HL-60 (cell line): Measurements from ENCODE around the gene MEA1.

Experiments used
- DNase-seq, 2 experiments: peaks; one replicate each; pipeline ENCODE4 v3.0.0-alpha.2; 2010 to 2020; ENCODE audit warnings: low read depth in 1 of 2, low spot score in 1 of 2
- H3K27ac ChIP-seq: fragments of 250-450 bp; sonication (Bioruptor Pico); replicated peaks from 2 replicates; pipeline ENCODE4 v1.5.1; 2020; ENCODE audit warnings: mild to moderate bottlenecking, moderate library complexity
- H3K27me3 ChIP-seq: fragments of 250-450 bp; sonication (Bioruptor Pico); 2 replicates; pipeline ENCODE4 v1.5.1; 2021; ENCODE audit warnings: mild to moderate bottlenecking, moderate library complexity; ENCODE audit not compliant: insufficient read depth, poor library complexity, severe bottlenecking
- H3K4me3 ChIP-seq: replicated peaks from 2 replicates; pipeline ENCODE4 v1.5.1; 2011; ENCODE audit warnings: mild to moderate bottlenecking, control low read depth, low read length; ENCODE audit not compliant: insufficient read depth
- CTCF ChIP-seq: IDR thresholded peaks from one replicate; pipeline ENCODE4 v1.5.1; 2011; ENCODE audit warnings: low read length, control low read depth, inconsistent platforms; ENCODE audit not compliant: insufficient read depth
- GABPA ChIP-seq: IDR thresholded peaks from 2 replicates; pipeline ENCODE4 v1.6.1; 2012; ENCODE audit warnings: low read depth
- POLR2AphosphoS5 ChIP-seq: IDR thresholded peaks from 2 replicates; pipeline ENCODE4 v1.6.1; 2012; ENCODE audit warnings: low read depth
- SPI1 ChIP-seq: IDR thresholded peaks from 2 replicates; pipeline ENCODE4 v1.6.1; 2012; ENCODE audit warnings: low read depth, mild to moderate bottlenecking, borderline replicate concordance
- TF ChIP-seq, protein P1 (sequence below): IDR thresholded peaks from 2 replicates; pipeline ENCODE4 v1.6.1; 2012; ENCODE audit warnings: low read depth; ENCODE audit not compliant: insufficient replicate concordance

Gene MEA1

DNA sequence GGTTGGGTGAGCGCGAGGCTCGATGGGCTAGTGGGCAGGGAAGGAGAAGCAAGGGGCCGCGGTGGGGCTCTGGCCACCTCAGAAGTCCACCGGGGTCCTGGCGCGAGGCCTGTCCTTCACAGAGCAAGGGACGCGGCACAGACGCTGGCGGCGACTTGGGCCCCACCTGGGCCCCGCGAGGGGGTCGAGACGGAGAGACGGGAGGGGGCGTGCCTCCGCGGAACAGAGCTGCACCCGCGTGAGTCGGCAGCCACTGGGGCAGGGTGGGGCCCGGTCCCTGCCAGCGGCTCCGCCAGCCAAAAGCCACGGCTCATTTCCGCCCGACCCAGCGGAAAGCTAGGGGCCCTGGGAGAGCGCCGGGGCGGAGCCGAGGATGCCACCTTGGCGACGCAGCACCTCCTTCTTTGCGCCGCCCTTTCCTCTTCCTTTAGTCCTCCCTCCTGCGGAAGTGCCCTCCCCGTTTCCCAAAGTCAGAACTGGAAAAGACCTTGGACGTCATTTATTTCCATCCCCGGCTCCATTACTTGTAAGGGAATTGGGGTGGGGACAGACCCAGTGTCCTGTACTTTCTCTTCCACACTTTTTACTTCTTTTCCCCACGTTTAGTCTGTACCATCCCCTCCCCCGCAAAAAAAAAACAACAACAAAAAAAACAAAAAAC lies 39.9 kb upstream of the MEA1 start, which contains the start of gene CUL7:
Gene CUL7, minus strand, starts transcription at position 307 of the 661 bp plus-strand sequence. CDS start 1,063 bp downstream, outside the sequence.
- peak; percentile 80; the same call in 1 of the 2 replicates for TF ChIP-seq SPI1
- TF ChIP-seq, protein P1, sequence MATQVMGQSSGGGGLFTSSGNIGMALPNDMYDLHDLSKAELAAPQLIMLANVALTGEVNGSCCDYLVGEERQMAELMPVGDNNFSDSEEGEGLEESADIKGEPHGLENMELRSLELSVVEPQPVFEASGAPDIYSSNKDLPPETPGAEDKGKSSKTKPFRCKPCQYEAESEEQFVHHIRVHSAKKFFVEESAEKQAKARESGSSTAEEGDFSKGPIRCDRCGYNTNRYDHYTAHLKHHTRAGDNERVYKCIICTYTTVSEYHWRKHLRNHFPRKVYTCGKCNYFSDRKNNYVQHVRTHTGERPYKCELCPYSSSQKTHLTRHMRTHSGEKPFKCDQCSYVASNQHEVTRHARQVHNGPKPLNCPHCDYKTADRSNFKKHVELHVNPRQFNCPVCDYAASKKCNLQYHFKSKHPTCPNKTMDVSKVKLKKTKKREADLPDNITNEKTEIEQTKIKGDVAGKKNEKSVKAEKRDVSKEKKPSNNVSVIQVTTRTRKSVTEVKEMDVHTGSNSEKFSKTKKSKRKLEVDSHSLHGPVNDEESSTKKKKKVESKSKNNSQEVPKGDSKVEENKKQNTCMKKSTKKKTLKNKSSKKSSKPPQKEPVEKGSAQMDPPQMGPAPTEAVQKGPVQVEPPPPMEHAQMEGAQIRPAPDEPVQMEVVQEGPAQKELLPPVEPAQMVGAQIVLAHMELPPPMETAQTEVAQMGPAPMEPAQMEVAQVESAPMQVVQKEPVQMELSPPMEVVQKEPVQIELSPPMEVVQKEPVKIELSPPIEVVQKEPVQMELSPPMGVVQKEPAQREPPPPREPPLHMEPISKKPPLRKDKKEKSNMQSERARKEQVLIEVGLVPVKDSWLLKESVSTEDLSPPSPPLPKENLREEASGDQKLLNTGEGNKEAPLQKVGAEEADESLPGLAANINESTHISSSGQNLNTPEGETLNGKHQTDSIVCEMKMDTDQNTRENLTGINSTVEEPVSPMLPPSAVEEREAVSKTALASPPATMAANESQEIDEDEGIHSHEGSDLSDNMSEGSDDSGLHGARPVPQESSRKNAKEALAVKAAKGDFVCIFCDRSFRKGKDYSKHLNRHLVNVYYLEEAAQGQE = no peak
- TF ChIP-seq GABPA = peak; percentile 85
- no peak for TF ChIP-seq CTCF
- peak; percentile 96 for TF ChIP-seq POLR2AphosphoS5
- Histone ChIP-seq H3K27me3 (no peaks in the 10 kb centered on the region), H3K4me3 (peak within 1 kb of the TSS; percentile 66), H3K27ac (peak within 1 kb of the TSS; percentile 91)
- DNase-seq = peak; percentile 80 to 93

DNA sequence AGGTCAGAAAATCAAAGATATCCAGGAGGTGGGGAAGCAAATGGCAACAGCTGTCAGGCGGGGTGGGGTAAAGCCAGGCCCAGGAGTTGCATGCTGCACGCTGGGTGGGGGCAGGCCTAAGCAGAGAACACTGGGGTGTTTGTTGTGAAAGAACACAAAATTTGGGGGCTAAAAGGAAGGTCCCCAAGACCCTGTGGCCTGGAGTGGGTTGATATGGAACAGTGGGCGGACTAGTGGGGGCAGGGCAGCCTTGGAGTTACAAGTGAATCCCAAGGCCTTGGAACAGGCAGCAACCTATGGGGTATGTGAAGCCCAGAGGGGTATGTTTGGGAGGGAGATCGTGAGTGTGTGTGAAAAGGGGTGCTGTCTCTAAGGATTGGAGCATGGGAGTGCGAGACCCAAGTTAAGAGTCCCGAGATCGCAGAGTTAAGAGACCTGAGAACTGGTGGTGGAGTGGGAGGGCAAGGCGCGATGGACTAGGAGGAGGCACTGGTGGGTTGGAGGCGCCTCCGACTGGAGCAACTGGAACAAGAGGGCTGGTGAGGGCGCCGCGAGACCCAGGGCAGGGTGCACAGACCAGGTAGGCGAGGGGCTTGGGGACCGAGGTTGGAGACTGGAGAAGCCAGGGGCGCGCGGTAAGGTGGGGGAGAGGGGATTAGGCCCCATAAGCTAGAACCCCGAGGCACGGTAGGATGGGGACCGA lies 39.2 kb upstream of the MEA1 start:
- TF ChIP-seq POLR2AphosphoS5 (no peak), SPI1 (no peak), CTCF (no peak), GABPA (no peak)
- TF ChIP-seq, protein P1 = no peak
- peak overlapping the region; percentile 91 for H3K27ac ChIP-seq
- no peaks in the 10 kb centered on the region for H3K27me3 ChIP-seq
- peak in 1 of 2 experiments; percentile 14 for DNase-seq
- H3K4me3 ChIP-seq = peak overlapping the region; percentile 66

- H3K4me3 ChIP-seq = no peak overlapping the region
- H3K27me3 ChIP-seq = no peaks in the 10 kb centered on the region
- no peak for TF ChIP-seq GABPA
- no peak for TF ChIP-seq SPI1
- TF ChIP-seq, protein P1 = no peak
- no peak for TF ChIP-seq POLR2AphosphoS5
- TF ChIP-seq CTCF = no peak
- no peak overlapping the region; the same call in 1 of the 2 replicates for H3K27ac ChIP-seq
- DNase-seq = no peak
Observed at GRCh38 chr6:43052225-43052841, 38.6 kb upstream of the MEA1 start.
